Endodermal cell (in vitro differentiated cells): ENCODE results near the gene DLGAP1. TPM values are rescaled to one million over a fixed set of nuclear protein-coding genes. Genes with fewer than 3 reads are reported as not detected.

Experiments
- DNase-seq: peaks from one replicate; pipeline ENCODE4 v3.0.0-alpha.2; 2017
- H3K27ac ChIP-seq: 2 replicates; pipeline ENCODE4 v1.5.1; 2013; ENCODE audit warnings: mild to moderate bottlenecking, low read depth, low read length, moderate library complexity
- H3K27me3 ChIP-seq: 2 replicates; pipeline ENCODE4 v1.6.1; 2013; ENCODE audit warnings: mild to moderate bottlenecking, low read length, moderate library complexity; ENCODE audit not compliant: insufficient read depth, control insufficient read depth, poor library complexity, severe bottlenecking
- H3K36me3 ChIP-seq: 2 replicates; pipeline ENCODE4 v1.7.0; 2013; ENCODE audit warnings: mild to moderate bottlenecking, low read length, moderate library complexity; ENCODE audit not compliant: control insufficient read depth, insufficient read depth
- H3K4me1 ChIP-seq: one replicate; pipeline ENCODE4 v1.7.0; 2013; ENCODE audit warnings: low read length; ENCODE audit not compliant: control insufficient read depth, insufficient read depth
- H3K4me3 ChIP-seq: 2 replicates; pipeline ENCODE4 v1.5.1; 2013; ENCODE audit warnings: mild to moderate bottlenecking, low read length, moderate library complexity
- H3K9ac ChIP-seq: 2 replicates; pipeline ENCODE4 v1.6.1; 2013; ENCODE audit warnings: mild to moderate bottlenecking, low read length, moderate library complexity; ENCODE audit not compliant: poor library complexity, severe bottlenecking; ENCODE audit errors: extremely low read depth
- H3K9me3 ChIP-seq: 2 replicates; pipeline ENCODE4 v1.6.1; 2013; ENCODE audit warnings: mild to moderate bottlenecking, low read length, moderate library complexity; ENCODE audit not compliant: control insufficient read depth
- H3K27ac Mint-ChIP-seq: 2 replicates; pipeline ENCODE4 v1.8.0; 2020; ENCODE audit warnings: mixed read lengths
- H3K27me3 Mint-ChIP-seq: 2 replicates; pipeline ENCODE4 v1.8.0; 2021; ENCODE audit warnings: mild to moderate bottlenecking, mixed read lengths; ENCODE audit not compliant: insufficient read depth
- H3K36me3 Mint-ChIP-seq: 2 replicates; pipeline ENCODE4 v1.8.0; 2020; ENCODE audit warnings: low read depth, mixed read lengths
- H3K4me1 Mint-ChIP-seq: 2 replicates; pipeline ENCODE4 v1.8.0; 2020; ENCODE audit warnings: mixed read lengths
- H3K4me3 Mint-ChIP-seq: 2 replicates; pipeline ENCODE4 v1.8.0; 2020; ENCODE audit warnings: mild to moderate bottlenecking, moderate library complexity, mixed read lengths
- H3K9me3 Mint-ChIP-seq: 2 replicates; pipeline ENCODE4 v1.8.0; 2020; ENCODE audit warnings: mild to moderate bottlenecking, mixed read lengths
- CTCF ChIP-seq: fragments of 200-600 bp; sonication (generic); conservative IDR thresholded peaks from 2 replicates; pipeline ENCODE4 v1.5.0; 2021; ENCODE audit warnings: antibody characterized with exemption, mild to moderate bottlenecking
- WGBS, 2 experiments: methylation state at CpG; one replicate each; pipeline versions ENCODE4 v1.1.5 to v1.1.7; 2013; ENCODE audit warnings: missing lambda C conversion rate in 2 of 2, mixed read lengths in 1 of 2; ENCODE audit not compliant: insufficient coverage in 1 of 2, insufficient read length in 1 of 2; 5-methylcytosine and 5-hydroxymethylcytosine counted together
- total RNA-seq, 2 donors: library from RNA; stranded (reverse); fragmentation: NEBNext Ultra II Directional in 1 of 2; extraction: Animal tissue kit (Norgen Biotek cat#: 25700) in 1 of 2; gene quantifications; 2 replicates in 1 of 2; 3 replicates in 1 of 2; pipeline ENCODE4 v1.2.1, GENCODE V29; 2021

DLGAP1 gene
- total RNA-seq, 2 donors from 2014 or later = 11.5 to 21.5 TPM

GRCh38 chr18:3796434-3796833 lies 658.7 kb downstream of the DLGAP1 start:
- Histone ChIP-seq H3K4me3 (no peak overlapping the region), H3K27me3 (no peaks in the 10 kb centered on the region), H3K27ac (no peak overlapping the region), H3K4me1 (no peaks in the 10 kb centered on the region), H3K9ac (no peak overlapping the region), H3K36me3 (no peaks in the 10 kb centered on the region), H3K9me3 (no peaks in the 10 kb centered on the region)
- Mint-ChIP-seq H3K27ac (no peak overlapping the region), H3K4me3 (no peak overlapping the region), H3K27me3 (no peaks in the 10 kb centered on the region), H3K36me3 (no peaks in the 10 kb centered on the region), H3K9me3 (no peaks in the 10 kb centered on the region), H3K4me1 (peaks cover 16% of the 10 kb centered on the region)
- WGBS, 2 experiments = 92 to 94% methylated on average over 6 of the region's 6 CpGs
- no peak for TF ChIP-seq CTCF
- no peak for DNase-seq

GRCh38 chr18:3794537-3795348 lies 660.4 kb downstream of the DLGAP1 start:
- WGBS, 2 experiments = 65 to 70% methylated on average over 3 to 6 of the region's 9 CpGs
- DNase-seq = peak; percentile 81
- peak; percentile 48 for TF ChIP-seq CTCF

GRCh38 chr18:3793545-3793944 lies 661.6 kb downstream of the DLGAP1 start:
- 89 to 96% methylated on average over 5 to 6 of the region's 6 CpGs for WGBS, 2 experiments
- no peak overlapping the region for H3K9ac ChIP-seq
- peaks cover 13% of the 10 kb centered on the region for H3K4me1 Mint-ChIP-seq

More at GRCh38 chr18:3794537-3795348, 660.4 kb downstream of the DLGAP1 start:
- no peaks in the 10 kb centered on the region for H3K9me3 ChIP-seq
- H3K36me3 ChIP-seq = no peaks in the 10 kb centered on the region
- no peak overlapping the region for H3K27ac ChIP-seq
- Mint-ChIP-seq H3K4me3 (no peak overlapping the region), H3K36me3 (no peaks in the 10 kb centered on the region), H3K4me1 (peaks cover 16% of the 10 kb centered on the region), H3K27me3 (no peaks in the 10 kb centered on the region), H3K27ac (no peak overlapping the region), H3K9me3 (no peaks in the 10 kb centered on the region)
- H3K4me1 ChIP-seq = no peaks in the 10 kb centered on the region
- H3K9ac ChIP-seq = no peak overlapping the region
- no peaks in the 10 kb centered on the region for H3K27me3 ChIP-seq
- no peak overlapping the region for H3K4me3 ChIP-seq

More at GRCh38 chr18:3793545-3793944, 661.6 kb downstream of the DLGAP1 start:
- TF ChIP-seq CTCF = no peak
- Histone ChIP-seq H3K9me3 (no peaks in the 10 kb centered on the region), H3K27ac (no peak overlapping the region), H3K4me1 (no peaks in the 10 kb centered on the region), H3K36me3 (no peaks in the 10 kb centered on the region), H3K27me3 (no peaks in the 10 kb centered on the region), H3K4me3 (no peak overlapping the region)
- DNase-seq = no peak
- no peaks in the 10 kb centered on the region for H3K27me3 Mint-ChIP-seq
- no peaks in the 10 kb centered on the region for H3K9me3 Mint-ChIP-seq
- H3K4me3 Mint-ChIP-seq = no peak overlapping the region
- no peaks in the 10 kb centered on the region for H3K36me3 Mint-ChIP-seq
- H3K27ac Mint-ChIP-seq = no peak overlapping the region
